H1 (cell line): ENCODE measurements around the gene FN3KRP. TPM values are rescaled to one million over a fixed set of nuclear protein-coding genes. Genes with fewer than 3 reads are reported as not detected.

Source experiments
- CTCF ChIA-PET: fragments of 300-600 bp; sonication (Branson Sonifier 250); formaldehyde crosslinking; loops from one replicate; lab custom pipeline; 2021; ENCODE audit not compliant: partially characterized antibody; lab: Charles Lee
- POLR2A ChIA-PET: fragments of 300-600 bp; sonication (Branson Sonifier 250); formaldehyde crosslinking; loops from one replicate; lab custom pipeline; 2021; ENCODE audit warnings: inconsistent platforms; ENCODE audit not compliant: partially characterized antibody; lab: Charles Lee
- DNase-seq, 2 experiments: peaks; one replicate each; pipeline versions ENCODE4 v3.0.0 to v3.0.0-alpha.2; 2010 to 2022; ENCODE audit warnings: low spot score in 2 of 2, low read depth in 1 of 2, mixed read lengths in 1 of 2
- FAIRE-seq: peaks from 2 replicates; lab custom pipeline; 2011; peaks lifted over from hg19 to GRCh38; lab: Jason Lieb, UNC
- H2AFZ ChIP-seq: 2 replicates; pipeline ENCODE4 v1.8.1; 2012; ENCODE audit warnings: low read length, inconsistent platforms
- H2AK5ac ChIP-seq: 2 replicates; pipeline ENCODE4 v1.6.1; 2013; ENCODE audit warnings: low read depth, low read length
- H2BK120ac ChIP-seq: replicated peaks from 2 replicates; pipeline ENCODE3; 2013; ENCODE audit warnings: low read depth, low read length, inconsistent platforms
- H2BK12ac ChIP-seq: 2 replicates; pipeline ENCODE4 v1.6.1; 2013; ENCODE audit warnings: low read depth, low read length
- H2BK15ac ChIP-seq: 2 replicates; pipeline ENCODE4 v1.6.1; 2013; ENCODE audit warnings: low read length
- H2BK20ac ChIP-seq: 2 replicates; pipeline ENCODE4 v1.6.1; 2013; ENCODE audit warnings: low read length
- H2BK5ac ChIP-seq: 2 replicates; pipeline ENCODE4 v1.6.1; 2013; ENCODE audit warnings: low read depth, low read length
- H3K14ac ChIP-seq: 2 replicates; pipeline ENCODE4 v1.6.1; 2013; ENCODE audit warnings: inconsistent platforms; ENCODE audit not compliant: insufficient read length
- H3K18ac ChIP-seq: 2 replicates; pipeline ENCODE4 v1.6.1; 2013; ENCODE audit warnings: low read length; ENCODE audit errors: extremely low read depth
- H3K23ac ChIP-seq: 2 replicates; pipeline ENCODE4 v1.6.1; 2013; ENCODE audit warnings: inconsistent platforms; ENCODE audit not compliant: insufficient read length
- H3K23me2 ChIP-seq: 2 replicates; pipeline ENCODE4 v1.6.1; 2013; ENCODE audit warnings: low read depth, low read length
- H3K27ac ChIP-seq: 2 replicates; pipeline ENCODE4 v1.6.1; 2011; ENCODE audit warnings: low read depth, low read length, inconsistent platforms
- H3K27me3 ChIP-seq, 4 experiments: replicated peaks in 1 of 4; 1 replicate in 1 of 4; 2 replicates in 3 of 4; pipeline versions ENCODE4 v1.6.1 to v1.8.1; 2011 to 2013; ENCODE audit warnings: low read length in 3 of 4, mild to moderate bottlenecking in 3 of 4, inconsistent platforms in 2 of 4, mixed read lengths in 2 of 4, moderate library complexity in 1 of 4; ENCODE audit not compliant: control insufficient read depth in 3 of 4, insufficient read depth in 3 of 4; ENCODE audit errors: extremely low read depth in 1 of 4
- H3K36me3 ChIP-seq, 4 experiments: 2 replicates each; pipeline versions ENCODE4 v1.6.1 to v1.8.1; 2011 to 2013; ENCODE audit warnings: mild to moderate bottlenecking in 4 of 4, low read length in 3 of 4, moderate library complexity in 2 of 4, control low read depth in 1 of 4, inconsistent platforms in 1 of 4; ENCODE audit not compliant: insufficient read depth in 4 of 4, control insufficient read depth in 2 of 4
- H3K4ac ChIP-seq: replicated peaks from 2 replicates; pipeline ENCODE3; 2013; ENCODE audit warnings: low read length, low read depth, mixed read lengths, inconsistent platforms; ENCODE audit not compliant: insufficient read length
- H3K4me1 ChIP-seq, 4 experiments: replicated peaks in 1 of 4; 1 replicate in 1 of 4; 2 replicates in 3 of 4; pipeline versions ENCODE4 v1.6.1 to v1.8.1; 2011 to 2013; ENCODE audit warnings: low read length in 3 of 4, inconsistent platforms in 2 of 4, mixed read lengths in 1 of 4; ENCODE audit not compliant: insufficient read depth in 4 of 4, control insufficient read depth in 3 of 4
- H3K4me2 ChIP-seq, 2 experiments: 2 replicates each; pipeline versions ENCODE4 v1.6.1 to v1.8.1; 2011 to 2013; ENCODE audit warnings: low read depth in 2 of 2, low read length in 2 of 2, control low read depth in 1 of 2, inconsistent platforms in 1 of 2, mild to moderate bottlenecking in 1 of 2; ENCODE audit not compliant: insufficient read depth in 1 of 2
- H3K4me3 ChIP-seq, 4 experiments: fragments of 200-600, 300-600 bp in 1 of 4; sonication (generic), shearing (Covaris generic), sonication (Bioruptor Twin) in 1 of 4; 2 replicates each; pipeline versions ENCODE4 v1.5.1 to v1.8.1; 2011 to 2016; ENCODE audit warnings: low read length in 4 of 4, low read depth in 3 of 4, control low read depth in 2 of 4, inconsistent platforms in 2 of 4, mild to moderate bottlenecking in 2 of 4, mixed read lengths in 1 of 4, moderate library complexity in 1 of 4; ENCODE audit not compliant: insufficient read depth in 2 of 4; ENCODE audit errors: extremely low read depth in 1 of 4
- H3K56ac ChIP-seq: replicated peaks from 2 replicates; pipeline ENCODE3; 2013; ENCODE audit warnings: low read depth, mild to moderate bottlenecking, mixed read lengths, low read length, inconsistent platforms; ENCODE audit not compliant: insufficient read length
- H3K79me1 ChIP-seq: 2 replicates; pipeline ENCODE4 v1.6.1; 2013; ENCODE audit warnings: low read depth, low read length, control low read depth
- H3K79me2 ChIP-seq, 2 experiments: 2 replicates each; pipeline versions ENCODE4 v1.6.1 to v1.8.1; 2012 to 2013; ENCODE audit warnings: low read length in 2 of 2, mild to moderate bottlenecking in 2 of 2, inconsistent platforms in 1 of 2; ENCODE audit not compliant: insufficient read depth in 2 of 2, control insufficient read depth in 1 of 2
- H3K9ac ChIP-seq, 4 experiments: replicated peaks in 1 of 4; 1 replicate in 1 of 4; 2 replicates in 3 of 4; pipeline versions ENCODE4 v1.6.1 to v1.8.1; 2011 to 2013; ENCODE audit warnings: low read depth in 3 of 4, low read length in 3 of 4, control low read depth in 2 of 4, mild to moderate bottlenecking in 2 of 4, moderate library complexity in 2 of 4, inconsistent platforms in 1 of 4; ENCODE audit errors: extremely low read depth in 1 of 4
- H3K9me3 ChIP-seq, 2 experiments: 2 replicates each; pipeline versions ENCODE4 v1.6.1 to v1.8.1; 2012 to 2013; ENCODE audit warnings: mild to moderate bottlenecking in 2 of 2, moderate library complexity in 2 of 2, control low read depth in 1 of 2, inconsistent platforms in 1 of 2, low read depth in 1 of 2, low read length in 1 of 2, mixed read lengths in 1 of 2; ENCODE audit not compliant: insufficient read depth in 2 of 2
- H4K20me1 ChIP-seq, 2 experiments: replicated peaks in 1 of 2; 2 replicates each; pipeline versions ENCODE3 to v1.8.1; 2011 to 2013; ENCODE audit warnings: inconsistent platforms in 2 of 2, low read length in 2 of 2, mild to moderate bottlenecking in 1 of 2; ENCODE audit not compliant: insufficient read depth in 2 of 2, control insufficient read depth in 1 of 2
- H4K5ac ChIP-seq: 2 replicates; pipeline ENCODE4 v1.6.1; 2013; ENCODE audit warnings: low read length, low read depth, mixed read lengths, inconsistent platforms; ENCODE audit not compliant: insufficient read length
- H4K8ac ChIP-seq: 2 replicates; pipeline ENCODE4 v1.8.0; 2013; ENCODE audit warnings: mild to moderate bottlenecking, moderate library complexity, low read length, inconsistent platforms; ENCODE audit not compliant: insufficient read depth; ENCODE audit errors: extremely low read depth
- H4K91ac ChIP-seq: replicated peaks from 2 replicates; pipeline ENCODE3; 2013; ENCODE audit warnings: low read length, mixed read lengths, inconsistent platforms; ENCODE audit not compliant: insufficient read length
- EGR1 ChIP-seq: IDR thresholded peaks from 2 replicates; pipeline ENCODE4 v1.6.1; 2011; ENCODE audit warnings: low read depth, low read length, borderline replicate concordance
- MAFK ChIP-seq: IDR thresholded peaks from 2 replicates; pipeline ENCODE4 v1.6.1; 2012; ENCODE audit warnings: low read depth, mild to moderate bottlenecking, improper control_type of control experiment, low read length
- POLR2AphosphoS5 ChIP-seq: IDR thresholded peaks from 2 replicates; pipeline ENCODE4 v1.6.1; 2011; ENCODE audit warnings: low read depth, low read length
- POU5F1 ChIP-seq: IDR thresholded peaks from 2 replicates; pipeline ENCODE4 v1.6.1; 2011; ENCODE audit warnings: low read depth, mild to moderate bottlenecking, low read length, moderate library complexity
- RAD21 ChIP-seq, 2 experiments: IDR thresholded peaks in 1 of 2; conservative IDR thresholded peaks in 1 of 2; 2 replicates each; pipeline ENCODE4 v1.6.1; 2011; ENCODE audit warnings: low read depth in 2 of 2, low read length in 2 of 2, improper control_type of control experiment in 1 of 2, inconsistent platforms in 1 of 2, mild to moderate bottlenecking in 1 of 2, moderate library complexity in 1 of 2
- SIRT6 ChIP-seq: IDR thresholded peaks from one replicate; pipeline ENCODE4 v1.7.1; 2012; ENCODE audit warnings: low read length, inconsistent platforms
- SP4 ChIP-seq: IDR thresholded peaks from 2 replicates; pipeline ENCODE4 v1.6.1; 2012; ENCODE audit warnings: low read length, inconsistent platforms
- WGBS, 2 experiments: shearing (Covaris generic) in 1 of 2; methylation state at CpG; one replicate each; pipeline versions ENCODE4 v1.1.6 to v1.1.7; 2013 to 2015; ENCODE audit warnings: low lambda C conversion rate in 2 of 2, mixed read lengths in 2 of 2, inconsistent platforms in 1 of 2, low coverage in 1 of 2, missing lambda C conversion rate in 1 of 2; ENCODE audit not compliant: insufficient replicate concordance in 2 of 2, insufficient coverage in 1 of 2, insufficient read length in 1 of 2; ENCODE audit errors: extremely low coverage in 1 of 2, missing lambda C conversion rate in 1 of 2; 5-methylcytosine and 5-hydroxymethylcytosine counted together
- polyA plus RNA-seq, 7 experiments: library from polyadenylated mRNA; depleted of rRNA in 3 of 7; stranded (reverse) in 5 of 7; unstranded in 2 of 7; fragments of >200 nt in 5 of 7; fragments of 200-250 nt in 2 of 7; gene quantifications; 1 replicate in 5 of 7; 2 replicates in 1 of 7; 4 replicates in 1 of 7; pipeline versions ENCODE4 v1.2.1 to v1.2.3, GENCODE V29; 2011 to 2013; ENCODE audit warnings: missing spikeins in 2 of 7, mixed read lengths in 2 of 7
- total RNA-seq: library from RNA; stranded (reverse); fragmentation: NEBNext Ultra II Directional; extraction: Animal tissue kit (Norgen Biotek cat#: 25700); gene quantifications from 2 replicates; pipeline ENCODE4 v1.2.1, GENCODE V29; 2021
- TF ChIP-seq, protein P1 (sequence below): IDR thresholded peaks from 2 replicates; pipeline ENCODE4 v1.6.1; 2012; ENCODE audit warnings: inconsistent platforms
- TF ChIP-seq, protein P2 (sequence below), 3 experiments: IDR thresholded peaks; 1 replicate in 2 of 3; 2 replicates in 1 of 3; pipeline versions ENCODE4 v1.5.1 to v1.6.1; 2011; ENCODE audit warnings: low read length in 3 of 3, mild to moderate bottlenecking in 3 of 3, inconsistent platforms in 2 of 3, low read depth in 1 of 3, moderate library complexity in 1 of 3; ENCODE audit not compliant: insufficient read depth in 1 of 3; ENCODE audit errors: control extremely low read depth in 1 of 3

Gene FN3KRP
- total and polyA plus RNA-seq, 2 of the 8 experiments (the other 6 are each of a cell fraction or from before 2014, with no cell fraction given) = 18.1 to 21.4 TPM

DNA sequence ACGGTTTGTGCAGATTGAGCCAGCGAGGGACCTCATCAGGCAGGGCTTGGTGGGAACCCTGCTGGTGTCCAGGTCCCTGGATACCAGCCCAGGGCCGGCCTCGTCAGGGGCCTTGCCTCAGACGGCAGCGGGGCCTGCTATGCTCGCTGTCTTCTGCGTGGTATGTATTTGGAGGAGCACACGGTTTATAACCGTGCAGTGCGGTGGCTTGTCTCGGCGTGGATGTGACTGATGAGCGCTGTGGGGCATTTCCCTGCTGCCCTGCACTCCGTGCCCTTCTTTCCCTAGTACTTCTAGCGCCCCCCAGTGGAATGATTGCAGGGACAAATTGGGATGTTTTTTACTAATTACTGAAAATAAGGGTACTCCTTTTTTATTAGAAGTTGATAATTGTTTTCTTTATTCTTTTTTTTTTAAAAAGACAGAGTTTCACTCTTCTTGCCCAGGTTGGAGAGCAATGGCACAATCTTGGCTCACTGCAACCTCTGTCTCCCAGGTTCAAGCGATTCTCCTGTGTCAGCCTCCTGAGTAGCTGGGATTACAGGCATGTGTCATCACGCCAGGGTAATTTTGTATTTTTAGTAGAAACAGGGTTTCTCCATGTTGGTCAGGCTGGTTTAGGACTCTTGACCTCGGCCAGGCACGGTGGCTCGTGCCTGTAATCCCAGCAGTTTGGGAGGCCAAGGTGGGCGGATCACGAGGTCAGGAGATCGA lies 50.7 kb downstream of the FN3KRP start:
- Histone ChIP-seq H4K8ac (no peak overlapping the region), H3K9ac (no peak overlapping the region), H2BK20ac (no peak overlapping the region), H3K4ac (no peak overlapping the region), H3K56ac (no peak overlapping the region), H3K14ac (no peak overlapping the region), H2BK120ac (no peak overlapping the region), H3K4me2 (no peak overlapping the region), H2BK5ac (no peak overlapping the region), H2AK5ac (no peak overlapping the region), H3K18ac (no peak overlapping the region), H3K36me3 (peaks cover 6 to 43% (median 24%) of the 10 kb centered on the region in 4 experiments), H2AFZ (no peak overlapping the region), H3K27ac (no peak overlapping the region), H3K9me3 (no peaks in the 10 kb centered on the region), H3K23me2 (no peaks in the 10 kb centered on the region; the same call in 1 of the 2 replicates), H3K79me2 (peaks cover 3 to 19% of the 10 kb centered on the region in 2 experiments; a peak in 3 of 4 replicates), H2BK15ac (no peak overlapping the region), H3K79me1 (peaks cover 5% of the 10 kb centered on the region), H3K4me1 (no peaks in the 10 kb centered on the region), H4K5ac (no peak overlapping the region), H3K4me3 (no peak overlapping the region), H4K91ac (no peak overlapping the region), H3K27me3 (no peaks in the 10 kb centered on the region), H3K23ac (no peak overlapping the region), H2BK12ac (no peak overlapping the region), H4K20me1 (peaks cover 3 to 8% of the 10 kb centered on the region in 2 experiments)
- CTCF ChIA-PET = interaction anchor here (0.6 to 5.0 kb wide), 16 partner anchors 11 to 324 kb away, joined by 3 to 21 read pairs (median 4); no protein-coding TSS in a partner anchor
- POLR2A ChIA-PET = interaction anchor here (1.0 kb wide), 1 partner anchor 88 kb away, joined by 3 read pairs; no protein-coding TSS in a partner anchor
- DNase-seq (peak in 1 of 2 experiments; percentile 87), FAIRE-seq (no peak)
- 83% methylated on average over 24 of the region's 24 CpGs; no CpG with 5 or more reads in 1 of the 2 experiments for WGBS, 2 experiments
- TF ChIP-seq, protein P1, sequence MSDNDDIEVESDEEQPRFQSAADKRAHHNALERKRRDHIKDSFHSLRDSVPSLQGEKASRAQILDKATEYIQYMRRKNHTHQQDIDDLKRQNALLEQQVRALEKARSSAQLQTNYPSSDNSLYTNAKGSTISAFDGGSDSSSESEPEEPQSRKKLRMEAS = no peak
- TF ChIP-seq EGR1 = no peak
- no peak for TF ChIP-seq SIRT6
- TF ChIP-seq, protein P2, sequence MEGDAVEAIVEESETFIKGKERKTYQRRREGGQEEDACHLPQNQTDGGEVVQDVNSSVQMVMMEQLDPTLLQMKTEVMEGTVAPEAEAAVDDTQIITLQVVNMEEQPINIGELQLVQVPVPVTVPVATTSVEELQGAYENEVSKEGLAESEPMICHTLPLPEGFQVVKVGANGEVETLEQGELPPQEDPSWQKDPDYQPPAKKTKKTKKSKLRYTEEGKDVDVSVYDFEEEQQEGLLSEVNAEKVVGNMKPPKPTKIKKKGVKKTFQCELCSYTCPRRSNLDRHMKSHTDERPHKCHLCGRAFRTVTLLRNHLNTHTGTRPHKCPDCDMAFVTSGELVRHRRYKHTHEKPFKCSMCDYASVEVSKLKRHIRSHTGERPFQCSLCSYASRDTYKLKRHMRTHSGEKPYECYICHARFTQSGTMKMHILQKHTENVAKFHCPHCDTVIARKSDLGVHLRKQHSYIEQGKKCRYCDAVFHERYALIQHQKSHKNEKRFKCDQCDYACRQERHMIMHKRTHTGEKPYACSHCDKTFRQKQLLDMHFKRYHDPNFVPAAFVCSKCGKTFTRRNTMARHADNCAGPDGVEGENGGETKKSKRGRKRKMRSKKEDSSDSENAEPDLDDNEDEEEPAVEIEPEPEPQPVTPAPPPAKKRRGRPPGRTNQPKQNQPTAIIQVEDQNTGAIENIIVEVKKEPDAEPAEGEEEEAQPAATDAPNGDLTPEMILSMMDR (IDR thresholded peaks at IDR 0.05; ENCODE audit: control extremely low read depth in 1 of 3, insufficient read depth in 1 of 3, low read depth in 1 of 3, low read length in 3 of 3) = peak; percentile 56 to 71 (median 68)
- TF ChIP-seq SP4 = no peak
- no peak for TF ChIP-seq POU5F1
- no peak for TF ChIP-seq POLR2AphosphoS5
- no peak for TF ChIP-seq MAFK
- TF ChIP-seq RAD21 (IDR thresholded peaks at IDR 0.05 in 1 of 2, conservative IDR thresholded peaks at IDR 0.05 in 1 of 2; ENCODE audit: low read depth in 2 of 2, low read length in 2 of 2) = peak; percentile 78 to 83
